ENCODE results near the gene PLOD3.

GRCh38 chr7:101186844-101187428 lies 30.4 kb downstream of the PLOD3 start:
- TF ChIP-seq, protein P1, sequence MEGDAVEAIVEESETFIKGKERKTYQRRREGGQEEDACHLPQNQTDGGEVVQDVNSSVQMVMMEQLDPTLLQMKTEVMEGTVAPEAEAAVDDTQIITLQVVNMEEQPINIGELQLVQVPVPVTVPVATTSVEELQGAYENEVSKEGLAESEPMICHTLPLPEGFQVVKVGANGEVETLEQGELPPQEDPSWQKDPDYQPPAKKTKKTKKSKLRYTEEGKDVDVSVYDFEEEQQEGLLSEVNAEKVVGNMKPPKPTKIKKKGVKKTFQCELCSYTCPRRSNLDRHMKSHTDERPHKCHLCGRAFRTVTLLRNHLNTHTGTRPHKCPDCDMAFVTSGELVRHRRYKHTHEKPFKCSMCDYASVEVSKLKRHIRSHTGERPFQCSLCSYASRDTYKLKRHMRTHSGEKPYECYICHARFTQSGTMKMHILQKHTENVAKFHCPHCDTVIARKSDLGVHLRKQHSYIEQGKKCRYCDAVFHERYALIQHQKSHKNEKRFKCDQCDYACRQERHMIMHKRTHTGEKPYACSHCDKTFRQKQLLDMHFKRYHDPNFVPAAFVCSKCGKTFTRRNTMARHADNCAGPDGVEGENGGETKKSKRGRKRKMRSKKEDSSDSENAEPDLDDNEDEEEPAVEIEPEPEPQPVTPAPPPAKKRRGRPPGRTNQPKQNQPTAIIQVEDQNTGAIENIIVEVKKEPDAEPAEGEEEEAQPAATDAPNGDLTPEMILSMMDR (IDR thresholded peaks at IDR 0.05), result no peak
- TF ChIP-seq POLR2A (IDR thresholded peaks at IDR 0.05), result no peak

Data from vagina (tissue), 2 donors.